Stomach smooth muscle (tissue), 2 donors: ENCODE data around the gene KCNK16.

Source experiments
- H3K27ac ChIP-seq: one replicate; pipeline ENCODE4 v1.7.0; 2013; ENCODE audit warnings: mild to moderate bottlenecking, low read length, inconsistent platforms
- H3K27me3 ChIP-seq, 2 donors: one replicate each; pipeline ENCODE4 v1.7.0; 2013; ENCODE audit warnings: low read length in 2 of 2; ENCODE audit not compliant: insufficient read depth in 2 of 2, control insufficient read depth in 1 of 2
- H3K36me3 ChIP-seq, 2 donors: one replicate each; pipeline ENCODE4 v1.7.0; 2013; ENCODE audit warnings: low read length in 2 of 2; ENCODE audit not compliant: control insufficient read depth in 2 of 2, insufficient read depth in 2 of 2
- H3K4me1 ChIP-seq: one replicate; pipeline ENCODE4 v1.7.0; 2013; ENCODE audit warnings: low read length; ENCODE audit not compliant: control insufficient read depth, insufficient read depth
- H3K4me3 ChIP-seq, 2 donors: one replicate each; pipeline ENCODE4 v1.7.0; 2013; ENCODE audit warnings: low read length in 2 of 2
- H3K9ac ChIP-seq, 2 donors: one replicate each; pipeline ENCODE4 v1.7.0; 2013; ENCODE audit warnings: low read length in 2 of 2, mild to moderate bottlenecking in 1 of 2
- H3K9me3 ChIP-seq, 2 donors: one replicate each; pipeline ENCODE4 v1.7.0; 2013; ENCODE audit warnings: low read length in 2 of 2; ENCODE audit not compliant: control insufficient read depth in 2 of 2
- donor health status: healthy.
- donor health status: Pancreatic carcinoma.

The KCNK16 gene

GRCh38 chr6:39274471-39274870 lies 48.0 kb downstream of the KCNK16 start:
- no peaks in the 10 kb centered on the region for H3K36me3 ChIP-seq
- no peak overlapping the region for H3K4me3 ChIP-seq
- peaks cover 0 to 2% of the 10 kb centered on the region in 2 donors for H3K27me3 ChIP-seq
- no peaks in the 10 kb centered on the region for H3K4me1 ChIP-seq
- H3K27ac ChIP-seq = no peak overlapping the region
- H3K9me3 ChIP-seq = no peaks in the 10 kb centered on the region
- no peak overlapping the region for H3K9ac ChIP-seq

DNA sequence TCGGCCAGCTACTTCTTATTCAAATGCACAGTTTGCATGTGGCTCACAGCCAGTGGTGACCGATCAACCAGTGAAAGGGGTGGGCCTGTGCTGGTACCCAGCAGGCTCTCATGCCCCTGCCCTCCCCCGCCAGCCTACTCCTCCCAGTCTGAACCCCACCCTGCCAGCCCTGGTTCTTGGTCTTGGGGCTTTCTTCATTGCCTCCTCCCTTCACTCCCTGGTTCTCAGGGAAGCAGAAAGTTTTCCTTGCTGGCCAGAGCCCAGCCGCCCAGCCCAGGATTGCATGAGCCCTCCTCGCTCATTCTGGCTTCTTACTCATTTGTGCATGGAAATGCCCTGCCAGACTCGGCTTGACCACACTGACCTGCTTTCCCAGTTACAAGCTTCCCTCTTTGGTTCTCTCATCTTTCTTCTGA lies 49.1 kb downstream of the KCNK16 start:
- no peak overlapping the region for H3K9ac ChIP-seq
- H3K36me3 ChIP-seq = no peaks in the 10 kb centered on the region
- H3K4me3 ChIP-seq = no peak overlapping the region
- no peaks in the 10 kb centered on the region for H3K9me3 ChIP-seq
- no peak overlapping the region for H3K27ac ChIP-seq
- H3K4me1 ChIP-seq = no peaks in the 10 kb centered on the region
- H3K27me3 ChIP-seq = peaks cover 0 to 2% of the 10 kb centered on the region in 2 donors

DNA sequence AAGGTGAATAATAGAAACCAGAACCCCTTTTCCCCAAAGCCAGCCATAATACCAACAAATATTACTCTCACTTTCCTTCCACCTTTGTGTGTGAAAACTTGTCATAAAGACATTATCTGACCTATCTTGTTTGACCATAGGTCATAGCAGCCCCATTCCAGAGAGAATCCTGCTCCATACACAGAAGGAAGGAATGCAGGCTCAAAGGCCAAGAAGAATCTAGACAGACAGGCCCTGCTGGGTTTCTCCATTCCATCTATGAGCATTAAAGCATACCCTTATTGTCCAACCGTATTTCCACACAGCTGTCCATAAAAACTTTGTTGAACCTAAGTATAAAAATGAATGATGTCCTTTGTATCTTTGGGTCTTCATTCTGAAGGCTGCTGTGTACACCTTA lies 52.5 kb downstream of the KCNK16 start:
- no peak overlapping the region for H3K27ac ChIP-seq
- no peaks in the 10 kb centered on the region for H3K9me3 ChIP-seq
- H3K4me1 ChIP-seq = no peaks in the 10 kb centered on the region
- H3K4me3 ChIP-seq = no peak overlapping the region
- no peaks in the 10 kb centered on the region for H3K36me3 ChIP-seq
- H3K9ac ChIP-seq = no peak overlapping the region
- no peaks in the 10 kb centered on the region for H3K27me3 ChIP-seq

DNA sequence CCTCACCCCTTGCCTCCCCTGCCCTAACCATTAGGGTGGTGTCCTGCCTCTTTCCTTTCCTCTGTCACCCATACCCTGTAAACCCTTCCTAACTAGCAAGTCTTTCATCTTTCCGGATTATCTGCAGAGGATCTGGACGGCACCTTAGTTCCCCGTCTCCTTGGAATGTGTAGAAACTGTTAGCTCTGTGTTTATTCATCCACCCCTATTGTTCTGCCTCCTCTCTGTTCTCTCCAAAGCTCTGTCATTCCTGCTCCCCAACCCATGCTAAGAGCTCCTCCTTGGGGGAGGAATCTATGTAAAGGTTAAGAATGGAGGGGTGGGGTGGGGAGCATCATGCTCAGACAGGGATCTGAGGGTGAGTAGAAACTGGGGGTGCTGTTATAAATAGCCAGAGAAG lies 53.8 kb downstream of the KCNK16 start:
- H3K4me1 ChIP-seq = no peaks in the 10 kb centered on the region
- H3K36me3 ChIP-seq = no peaks in the 10 kb centered on the region
- no peak overlapping the region for H3K4me3 ChIP-seq
- no peaks in the 10 kb centered on the region for H3K9me3 ChIP-seq
- no peak overlapping the region for H3K9ac ChIP-seq
- no peak overlapping the region for H3K27ac ChIP-seq
- no peaks in the 10 kb centered on the region for H3K27me3 ChIP-seq

DNA sequence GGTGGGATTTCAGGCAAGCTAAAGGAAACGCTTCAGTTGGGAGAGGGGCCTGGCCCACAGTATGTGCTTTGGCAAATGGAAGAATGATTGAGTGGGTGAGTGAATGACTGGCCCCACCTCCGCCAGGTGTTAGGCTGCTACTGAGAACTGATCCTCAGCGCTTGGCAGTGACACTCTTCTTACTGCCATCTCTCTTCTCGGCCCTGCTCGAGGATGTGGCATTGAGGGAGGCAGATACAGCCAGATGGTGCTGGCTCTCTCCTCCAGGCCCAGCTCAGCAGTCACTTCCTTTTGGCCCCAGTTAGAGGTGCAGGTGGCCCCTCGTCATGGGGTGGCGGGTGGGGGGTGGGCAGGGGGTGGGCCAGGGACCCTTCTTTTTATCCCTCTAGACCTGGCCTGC lies 54.3 kb downstream of the KCNK16 start:
- Histone ChIP-seq H3K4me3 (no peak overlapping the region), H3K9ac (no peak overlapping the region), H3K27me3 (no peaks in the 10 kb centered on the region), H3K9me3 (no peaks in the 10 kb centered on the region), H3K36me3 (no peaks in the 10 kb centered on the region), H3K4me1 (no peaks in the 10 kb centered on the region), H3K27ac (no peak overlapping the region)

GRCh38 chr6:39266782-39267355 lies 55.6 kb downstream of the KCNK16 start:
- Histone ChIP-seq H3K4me1 (no peaks in the 10 kb centered on the region), H3K9ac (no peak overlapping the region), H3K9me3 (no peaks in the 10 kb centered on the region), H3K36me3 (no peaks in the 10 kb centered on the region), H3K27ac (no peak overlapping the region), H3K27me3 (no peaks in the 10 kb centered on the region), H3K4me3 (no peak overlapping the region)

DNA sequence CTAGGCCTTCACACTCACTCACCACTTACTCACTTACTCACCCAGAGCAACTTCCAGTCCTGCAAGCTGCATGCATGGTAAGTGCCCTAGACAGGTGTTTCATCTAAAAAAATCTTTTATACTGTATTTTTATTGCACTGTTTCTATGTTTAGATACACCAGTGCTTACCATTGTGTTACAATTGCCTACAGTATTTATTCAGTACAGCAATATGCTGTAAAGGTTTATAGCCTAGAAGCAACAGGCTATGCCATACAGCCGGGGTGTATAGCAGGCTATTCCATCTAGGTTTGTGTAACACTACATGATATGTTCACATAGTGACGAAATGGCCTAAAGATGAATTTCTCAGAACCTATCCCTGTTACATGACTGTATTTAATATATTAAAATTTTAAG lies 56.1 kb downstream of the KCNK16 start:
- H3K9me3 ChIP-seq = no peaks in the 10 kb centered on the region
- H3K27me3 ChIP-seq = no peaks in the 10 kb centered on the region
- no peaks in the 10 kb centered on the region for H3K4me1 ChIP-seq
- no peaks in the 10 kb centered on the region for H3K36me3 ChIP-seq
- no peak overlapping the region for H3K9ac ChIP-seq
- H3K27ac ChIP-seq = no peak overlapping the region
- H3K4me3 ChIP-seq = no peak overlapping the region
